GM18526 (cell line): Measurements from ENCODE around the gene RNU4-1.

ENCODE experiments used
- POLR2A ChIP-seq: IDR thresholded peaks from 3 replicates; pipeline ENCODE4 v1.6.1; 2011; ENCODE audit not compliant: insufficient read length; ENCODE audit errors: extremely low read depth

Gene RNU4-1

DNA sequence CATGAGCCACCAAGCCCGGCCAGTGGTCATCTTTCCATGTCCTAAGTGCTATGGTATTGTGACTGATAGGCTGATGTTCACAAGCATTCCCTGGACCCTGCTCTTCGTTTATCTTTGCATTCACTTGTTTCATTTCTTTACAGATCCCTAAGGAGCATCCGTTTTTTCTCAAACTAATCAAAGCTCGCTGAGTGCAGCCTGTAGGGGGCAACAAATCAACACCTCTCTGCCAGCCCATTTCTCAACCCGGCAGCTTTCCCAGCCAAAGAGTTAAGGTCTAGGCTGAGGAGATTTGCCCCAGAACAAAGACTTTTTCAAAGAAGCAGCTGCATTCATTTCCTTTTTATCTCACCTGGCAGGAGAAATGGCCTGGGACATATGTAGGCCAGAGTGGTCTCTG, 21.2 kb upstream of the RNU4-1 start:
- no peak for TF ChIP-seq POLR2A

DNA sequence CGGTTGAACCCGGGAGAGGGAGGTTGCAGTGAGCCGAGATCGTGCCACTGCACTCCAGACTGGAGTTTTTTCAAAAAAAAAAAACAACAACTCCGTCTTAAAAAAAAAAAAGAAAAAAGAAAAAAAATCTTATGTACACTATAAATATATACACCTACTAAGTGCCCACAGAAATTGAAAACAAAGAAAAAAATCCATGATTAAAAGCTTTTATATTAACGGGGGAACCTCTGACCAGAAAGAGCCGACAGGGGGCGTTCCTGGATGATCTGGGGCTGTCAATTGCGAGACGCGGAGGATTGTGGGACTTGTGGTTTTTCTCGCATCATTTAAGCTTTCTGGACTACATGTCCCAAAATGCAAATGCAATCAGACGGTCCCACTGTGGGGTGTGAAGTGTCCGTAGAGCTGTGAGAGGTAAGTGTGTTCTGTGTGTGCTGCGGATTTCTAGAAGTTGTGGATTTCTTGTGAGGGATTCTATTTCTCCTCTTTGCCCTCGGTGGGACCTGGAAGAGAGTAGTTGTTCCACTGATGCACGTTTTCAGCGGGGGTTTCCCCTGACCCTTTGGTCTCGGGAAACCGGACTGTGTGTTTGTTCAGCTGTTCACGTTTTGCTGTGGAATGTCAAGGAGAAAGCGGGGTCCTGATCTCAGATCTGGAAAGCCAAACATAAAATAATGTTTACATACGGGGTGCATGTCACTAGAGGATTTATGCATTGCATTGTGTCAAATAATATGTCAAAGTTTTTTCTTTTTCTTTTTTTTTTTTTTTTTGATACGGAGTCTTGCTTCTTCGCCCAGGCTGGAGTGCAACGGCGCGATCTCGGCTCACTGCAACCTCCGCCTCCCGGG, 9.2 kb upstream of the RNU4-1 start, which contains the start of gene SIRT4:
TSS of gene SIRT4 (plus strand) at position 360 of the 854 bp plus-strand sequence. CDS start 1,241 bp downstream, outside the sequence.
- no peak for TF ChIP-seq POLR2A

DNA sequence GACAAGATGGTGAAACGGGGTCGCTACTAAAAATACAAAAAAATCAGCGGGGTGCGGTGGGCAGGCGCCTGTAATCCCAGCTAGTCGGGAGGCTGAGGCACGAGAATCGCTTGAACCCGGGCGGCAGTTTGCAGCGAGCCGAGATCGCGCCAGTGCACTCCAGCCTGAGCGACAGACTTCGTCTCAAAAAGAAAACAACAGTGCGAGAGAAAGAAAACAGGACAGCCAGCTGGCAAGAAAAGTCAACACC, 701 bp downstream of the RNU4-1 start:
- TF ChIP-seq POLR2A: no peak

DNA sequence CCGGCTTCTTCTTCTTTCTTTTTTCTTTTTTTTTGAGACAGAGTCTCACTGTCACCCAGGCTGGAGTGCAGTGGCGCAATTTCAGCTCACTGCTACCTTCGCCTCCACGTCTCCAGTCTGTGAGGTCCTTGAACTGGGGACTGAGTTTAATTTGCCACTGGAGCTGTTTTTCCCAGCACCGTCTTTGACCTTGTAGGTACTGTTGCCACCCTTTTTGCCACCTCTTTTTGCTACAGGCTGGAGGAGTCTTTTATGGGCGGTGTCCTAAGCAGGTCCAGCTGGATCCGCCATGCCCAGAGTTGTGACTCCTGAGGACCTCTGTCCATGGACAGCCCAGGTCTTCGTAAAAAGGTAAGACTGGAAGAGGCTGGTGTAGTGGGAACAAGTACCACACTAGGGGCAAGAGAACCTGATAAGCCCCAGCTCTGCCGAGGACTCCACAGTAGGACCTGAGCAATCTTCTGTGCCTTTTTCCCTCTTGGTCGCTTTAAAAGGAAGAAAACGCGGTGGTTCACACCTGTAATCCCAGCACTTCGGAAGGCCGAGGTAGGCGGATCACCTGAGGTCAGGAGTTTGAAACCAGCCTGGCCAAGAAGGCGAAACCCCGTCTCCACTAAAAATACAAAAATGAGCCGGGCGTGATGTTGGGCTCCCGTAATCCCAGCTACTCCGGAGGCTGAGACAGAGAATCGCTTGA, 2.3 kb downstream of the RNU4-1 start:
- TF ChIP-seq POLR2A: no peak

DNA sequence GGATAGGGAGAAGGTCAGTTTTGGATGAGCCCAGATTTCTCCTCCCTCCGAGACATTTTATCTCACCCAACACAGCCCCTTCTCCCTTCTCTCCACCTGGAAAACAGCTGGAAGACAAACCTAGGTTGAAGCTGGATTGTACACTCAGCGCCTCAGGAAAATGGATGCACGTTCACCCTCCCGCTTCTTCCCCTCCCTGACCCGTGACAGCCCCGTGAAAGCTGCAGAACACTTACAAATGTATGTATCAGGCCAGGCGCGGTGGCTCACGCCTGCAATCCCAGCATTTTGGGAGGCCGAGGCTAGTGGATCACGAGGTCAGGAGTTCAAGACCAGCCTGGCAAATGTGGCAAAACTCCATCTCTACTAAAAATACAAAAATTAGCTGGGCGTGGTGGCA, 5.5 kb downstream of the RNU4-1 start:
- TF ChIP-seq POLR2A: no peak

DNA sequence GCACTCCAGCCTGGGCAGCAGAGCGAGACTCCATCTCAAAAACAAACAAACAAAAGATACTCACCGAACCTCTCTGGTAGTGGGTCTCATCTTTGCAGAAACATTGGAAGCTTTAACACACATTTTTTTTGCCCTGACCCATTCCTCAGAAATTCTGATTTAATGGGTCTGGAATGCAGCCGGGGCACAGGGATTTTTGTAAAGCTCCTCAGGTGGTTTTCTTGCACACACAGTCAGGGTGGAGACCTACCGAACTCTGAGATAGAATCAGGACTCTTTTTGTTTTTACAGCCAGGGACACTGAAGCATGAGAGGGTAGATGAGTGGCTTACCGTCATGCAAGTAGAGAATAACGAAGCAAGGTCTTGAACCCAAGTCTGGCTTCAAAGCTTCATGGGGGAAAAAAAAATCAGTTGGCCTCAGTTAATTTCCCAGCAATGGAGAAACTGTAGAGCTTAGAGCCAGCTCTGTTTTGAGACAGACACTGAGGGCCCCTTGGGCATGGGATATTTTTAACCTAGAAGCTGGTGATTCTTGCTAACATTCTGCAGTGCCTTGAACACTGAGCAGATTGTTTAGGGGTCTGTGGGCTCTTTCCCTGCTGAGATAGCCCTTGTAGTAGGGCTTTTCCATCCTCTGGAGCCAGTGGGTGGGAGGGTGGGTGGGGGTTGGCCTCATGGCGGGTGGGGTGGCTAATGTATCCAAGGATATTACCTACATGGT, 6.1 kb downstream of the RNU4-1 start:
- TF ChIP-seq POLR2A: no peak

DNA sequence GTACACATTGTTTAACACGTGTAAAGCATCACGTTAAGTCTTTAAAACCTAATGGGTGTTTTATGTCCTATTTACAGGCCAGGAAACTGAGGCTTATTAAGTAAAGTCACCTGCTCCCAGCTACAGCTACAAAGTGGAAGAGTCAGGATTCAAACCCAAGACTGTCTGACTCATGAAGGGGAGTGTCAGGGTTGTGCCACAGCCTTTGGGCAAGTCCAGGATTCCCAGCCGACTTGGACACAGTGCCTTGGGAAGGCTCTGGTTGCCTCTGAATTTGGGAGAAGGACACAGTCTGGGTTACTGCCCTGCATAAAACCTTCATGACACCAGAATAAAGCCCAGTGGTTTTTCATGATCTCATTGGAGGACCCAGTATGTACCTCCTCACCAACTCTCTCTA, 8.7 kb downstream of the RNU4-1 start:
- TF ChIP-seq POLR2A: no peak

DNA sequence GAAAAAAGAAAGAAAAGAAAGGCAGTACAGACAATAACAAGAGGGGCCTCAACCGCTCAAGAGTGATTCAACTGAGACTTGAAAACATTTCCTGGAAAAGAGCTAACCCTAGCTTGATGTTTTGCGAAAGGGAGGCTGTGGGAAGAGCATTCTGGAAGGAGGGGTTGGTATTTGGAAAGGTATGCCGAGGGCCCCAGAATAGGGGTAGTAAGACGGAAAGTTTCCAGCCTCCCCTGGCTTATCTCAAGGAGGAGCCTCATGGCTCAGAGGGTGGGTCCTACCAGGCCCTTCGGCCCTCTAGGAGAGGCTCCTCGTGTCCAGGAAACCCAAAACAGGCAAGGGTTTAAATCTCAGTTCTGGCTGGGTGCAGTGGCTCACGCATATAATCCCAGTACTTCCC, 9.7 kb downstream of the RNU4-1 start:
- no peak for TF ChIP-seq POLR2A

DNA sequence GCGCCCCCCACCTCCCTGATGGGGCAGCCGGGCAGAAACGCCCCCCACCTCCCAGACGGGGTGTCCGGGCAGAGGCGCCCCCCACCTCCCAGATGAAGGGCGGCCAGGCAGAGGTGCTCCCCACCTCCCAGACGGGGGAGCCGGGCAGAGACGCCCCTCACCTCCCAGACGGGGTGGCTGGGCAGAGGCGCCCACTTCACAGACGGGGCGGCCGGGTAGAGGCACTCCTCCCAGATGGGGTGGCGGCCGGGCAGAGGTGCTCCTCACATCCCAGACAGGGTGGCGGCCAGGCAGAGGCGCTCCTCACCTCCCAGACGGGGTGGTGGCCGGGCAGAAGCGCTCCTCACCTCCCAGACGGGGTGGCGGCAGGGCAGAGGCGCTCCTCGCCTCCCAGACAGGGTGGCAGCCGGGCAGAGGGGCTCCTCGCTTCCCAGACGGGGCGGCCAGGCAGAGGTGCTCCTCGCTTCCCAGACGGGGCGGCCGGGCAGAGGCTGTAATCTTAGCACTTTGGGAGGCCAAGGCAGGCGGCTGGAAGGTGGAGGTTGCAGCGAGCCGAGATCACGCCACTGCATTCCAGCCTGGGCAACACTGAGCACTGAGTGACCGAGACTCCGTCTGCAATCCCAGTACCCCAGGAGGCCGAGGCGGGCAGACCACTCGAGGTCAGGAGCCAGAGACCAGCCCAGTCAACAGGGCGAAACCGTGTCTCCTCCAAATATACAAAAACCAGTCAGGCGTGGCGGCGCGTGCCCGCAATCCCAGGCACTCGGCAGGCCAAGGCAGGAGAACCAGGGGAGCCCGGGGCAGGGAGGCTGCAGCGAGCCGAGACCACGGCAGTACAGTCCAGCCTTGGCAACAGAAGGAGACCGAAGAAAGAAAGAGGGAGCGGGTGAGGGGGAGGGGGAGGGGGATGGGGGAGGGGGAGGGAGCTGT, 14.6 kb downstream of the RNU4-1 start:
- no peak for TF ChIP-seq POLR2A

DNA sequence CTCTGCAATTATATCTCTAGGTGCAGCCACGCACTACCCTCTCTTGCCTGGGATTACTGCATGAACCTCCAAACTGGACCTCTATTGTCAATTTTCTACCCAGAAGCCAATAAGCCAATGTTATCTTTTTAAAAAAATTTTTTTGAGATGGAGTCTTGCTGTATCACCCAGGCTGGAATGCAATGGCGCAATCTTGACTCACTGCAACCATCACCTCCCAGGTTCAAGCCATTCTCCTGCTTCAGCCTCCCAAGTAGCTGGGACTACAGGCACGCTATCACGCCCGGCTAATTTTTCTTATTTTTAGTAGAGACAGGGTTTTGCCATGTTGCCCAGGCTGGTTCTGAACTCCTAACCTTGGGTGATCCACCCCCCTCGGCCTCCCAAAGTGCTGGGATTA, 16.3 kb downstream of the RNU4-1 start:
- no peak for TF ChIP-seq POLR2A

DNA sequence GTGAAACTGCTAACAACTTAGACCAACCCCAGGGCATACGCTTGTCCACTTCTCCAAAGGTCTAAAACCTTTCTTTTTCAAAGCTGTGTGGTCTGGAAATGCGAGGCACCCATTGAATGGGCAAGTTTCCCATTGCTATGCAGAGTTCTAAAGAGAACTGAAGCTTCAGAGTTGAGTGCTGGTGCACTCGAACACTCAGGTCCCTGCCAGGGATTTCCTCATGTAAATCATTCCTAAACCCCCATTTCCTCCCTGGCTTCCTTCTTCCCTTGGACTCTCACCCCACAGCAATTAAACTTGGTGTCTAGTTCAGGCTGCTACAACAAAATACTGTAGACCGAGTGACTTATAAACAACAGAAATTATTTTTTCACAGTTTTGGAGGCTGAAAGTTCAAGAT, 25.3 kb downstream of the RNU4-1 start:
- TF ChIP-seq POLR2A: no peak

DNA sequence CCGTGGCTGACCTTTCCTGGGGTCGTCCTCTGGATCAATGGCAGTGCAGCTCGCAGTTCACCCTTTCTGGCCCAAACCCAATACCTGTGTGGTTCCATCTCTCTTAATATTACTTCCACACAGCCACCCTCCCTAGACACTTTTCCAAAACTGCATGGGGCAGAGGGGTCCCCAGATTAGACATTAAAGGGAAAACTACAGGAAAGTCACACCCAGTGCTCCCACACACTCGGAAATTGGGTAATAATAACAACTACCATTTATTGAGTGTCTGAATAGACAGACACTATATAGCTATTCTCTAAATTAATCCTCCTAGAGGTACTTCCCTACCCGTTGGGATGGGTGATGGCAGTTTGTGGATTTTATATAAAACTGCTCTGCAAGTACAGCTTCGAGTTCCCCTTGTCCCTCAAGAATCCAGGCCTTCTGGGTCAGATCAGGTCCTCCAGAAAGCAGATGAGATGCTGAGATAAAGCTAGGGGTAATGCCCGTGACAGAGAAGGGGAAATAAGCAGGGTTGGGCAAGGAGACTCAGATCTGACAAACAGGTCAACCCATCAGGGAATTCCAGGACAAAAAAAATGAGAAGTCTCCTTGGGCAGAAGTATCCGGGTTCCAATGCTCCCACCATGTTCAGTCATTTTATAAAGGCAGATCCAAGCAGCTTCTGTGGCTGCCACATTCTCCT, 26.7 kb downstream of the RNU4-1 start:
- no peak for TF ChIP-seq POLR2A

DNA sequence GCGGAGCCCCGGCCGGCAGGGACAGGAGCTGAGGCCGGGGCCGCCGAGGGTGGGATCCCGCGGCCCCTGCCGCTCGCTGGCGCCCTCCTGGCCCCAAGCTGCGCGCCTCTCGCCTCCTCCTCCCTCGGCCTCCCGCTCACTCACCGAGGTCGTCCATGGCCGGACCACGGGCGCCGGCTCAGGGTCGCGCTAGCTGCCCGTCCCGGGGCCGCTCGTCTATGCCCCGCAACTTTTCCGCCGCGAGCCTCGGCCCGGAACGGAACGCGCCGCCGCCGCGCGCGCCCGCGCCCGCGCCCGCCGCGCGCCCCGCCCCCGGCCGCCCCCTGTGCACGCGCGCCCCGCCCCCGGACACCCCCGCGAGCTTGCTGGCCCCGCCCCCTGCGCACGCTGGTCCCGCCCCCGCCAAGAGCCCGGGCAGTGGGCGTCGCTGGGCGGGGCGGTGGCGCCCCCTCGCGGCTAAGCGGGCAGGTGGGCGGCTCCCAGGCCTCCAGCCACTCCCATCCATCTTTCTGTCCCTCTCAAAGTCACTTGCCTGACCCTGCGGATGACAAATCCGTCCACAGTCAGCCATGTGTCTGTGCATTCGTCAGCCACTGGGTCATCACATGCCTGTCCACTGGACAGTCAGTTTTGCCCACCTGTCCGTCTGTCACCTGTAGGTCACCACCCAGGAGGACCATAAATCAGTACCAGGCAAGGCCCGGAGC, 27.4 kb downstream of the RNU4-1 start, which contains the start of gene PXN:
TSS of gene PXN (minus strand) at position 258 of the 707 bp plus-strand sequence. CDS start at position 157, 101 bp downstream.
- peak; percentile 53 for TF ChIP-seq POLR2A
